OCI-LY3 (cell line): ENCODE results near the gene GABARAP.

ENCODE experiments used
- EZH2phosphoT487 ChIP-seq: fragments of 200-600 bp; shearing (Covaris generic); IDR thresholded peaks from 2 replicates; pipeline ENCODE4 v1.6.1; 2018; ENCODE audit warnings: antibody characterized with exemption, mixed run types, low read depth
- TF ChIP-seq, protein P1 (sequence below): fragments of 200-600, 300-600 bp; sonication (generic); IDR thresholded peaks from 2 replicates; pipeline ENCODE4 v1.5.1; 2014; ENCODE audit warnings: antibody characterized with exemption, low read length, low read depth

DNA sequence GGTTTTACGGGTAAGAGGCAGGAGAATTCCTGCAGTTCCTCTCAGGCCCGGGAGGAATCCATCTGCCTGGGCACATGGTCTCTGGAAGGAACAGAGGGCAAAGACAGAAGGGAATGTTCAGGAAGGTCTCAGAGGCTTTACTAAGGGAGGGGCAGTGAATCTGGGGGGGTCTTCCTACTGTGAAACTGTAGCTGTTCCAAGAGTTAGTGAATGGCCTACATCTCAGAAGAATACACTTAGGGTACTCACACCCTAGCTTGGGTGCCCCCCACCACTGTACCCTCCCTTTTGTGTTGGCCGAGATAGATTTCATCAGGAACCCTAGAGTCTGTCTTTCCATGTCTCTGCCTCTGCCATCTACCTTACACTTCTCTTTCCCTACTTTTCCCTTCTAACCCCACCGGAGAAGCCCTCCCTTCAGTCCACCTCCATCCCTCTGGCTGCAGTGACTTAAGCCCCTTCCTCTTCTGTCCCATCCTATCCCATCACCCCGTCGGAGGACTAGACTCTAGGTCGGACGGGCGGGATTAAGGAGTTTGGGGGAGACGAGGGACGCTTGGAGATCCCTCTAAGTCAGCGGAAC lies 22.9 kb downstream of the GABARAP start:
- TF ChIP-seq, protein P1, sequence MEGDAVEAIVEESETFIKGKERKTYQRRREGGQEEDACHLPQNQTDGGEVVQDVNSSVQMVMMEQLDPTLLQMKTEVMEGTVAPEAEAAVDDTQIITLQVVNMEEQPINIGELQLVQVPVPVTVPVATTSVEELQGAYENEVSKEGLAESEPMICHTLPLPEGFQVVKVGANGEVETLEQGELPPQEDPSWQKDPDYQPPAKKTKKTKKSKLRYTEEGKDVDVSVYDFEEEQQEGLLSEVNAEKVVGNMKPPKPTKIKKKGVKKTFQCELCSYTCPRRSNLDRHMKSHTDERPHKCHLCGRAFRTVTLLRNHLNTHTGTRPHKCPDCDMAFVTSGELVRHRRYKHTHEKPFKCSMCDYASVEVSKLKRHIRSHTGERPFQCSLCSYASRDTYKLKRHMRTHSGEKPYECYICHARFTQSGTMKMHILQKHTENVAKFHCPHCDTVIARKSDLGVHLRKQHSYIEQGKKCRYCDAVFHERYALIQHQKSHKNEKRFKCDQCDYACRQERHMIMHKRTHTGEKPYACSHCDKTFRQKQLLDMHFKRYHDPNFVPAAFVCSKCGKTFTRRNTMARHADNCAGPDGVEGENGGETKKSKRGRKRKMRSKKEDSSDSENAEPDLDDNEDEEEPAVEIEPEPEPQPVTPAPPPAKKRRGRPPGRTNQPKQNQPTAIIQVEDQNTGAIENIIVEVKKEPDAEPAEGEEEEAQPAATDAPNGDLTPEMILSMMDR, result no peak
- no peak for TF ChIP-seq EZH2phosphoT487
